Anterior cingulate cortex (tissue), 58 donors: ENCODE measurements around the gene LRRC45.

Experiments used
- DNase-seq, 58 donors: peaks; one replicate each; lab custom pipeline; 2025; lab: John Stamatoyannopoulos, UW

Gene LRRC45

GRCh38 chr17:81993729-81994592 is 29.1 kb upstream of the LRRC45 start:
- DNase-seq, result no peak

GRCh38 chr17:81994593-81995462 is 28.3 kb upstream of the LRRC45 start:
- DNase-seq, result no peak

GRCh38 chr17:81995463-81996231 is 27.5 kb upstream of the LRRC45 start:
- DNase-seq, result no peak

GRCh38 chr17:81996232-81996756 is 26.8 kb upstream of the LRRC45 start:
- no peak for DNase-seq

- no peak for DNase-seq
Observed at GRCh38 chr17:81996757-81997441, 26.2 kb upstream of the LRRC45 start.

GRCh38 chr17:81998212-81998611 is 24.9 kb upstream of the LRRC45 start:
- no peak for DNase-seq

- no peak for DNase-seq
Observed at GRCh38 chr17:81998691-81999438, 24.2 kb upstream of the LRRC45 start.

- DNase-seq, result no peak
Observed at GRCh38 chr17:81999587-81999975, 23.5 kb upstream of the LRRC45 start.

- DNase-seq, result no peak
Observed at GRCh38 chr17:81999976-82000802, 22.9 kb upstream of the LRRC45 start.

GRCh38 chr17:82000803-82001570 is 22.1 kb upstream of the LRRC45 start:
- DNase-seq, result no peak

GRCh38 chr17:82001571-82002056 is 21.5 kb upstream of the LRRC45 start:
- DNase-seq, result no peak

GRCh38 chr17:82003411-82004381 is 19.4 kb upstream of the LRRC45 start:
- DNase-seq, result peak in 1 of 58 donors; percentile 41

GRCh38 chr17:82004517-82005455 is 18.3 kb upstream of the LRRC45 start:
- DNase-seq, result no peak

- no peak for DNase-seq
Observed at GRCh38 chr17:82005701-82006348, 17.3 kb upstream of the LRRC45 start.
